ENCODE data around the gene SS18L1.

Gene SS18L1

DNA sequence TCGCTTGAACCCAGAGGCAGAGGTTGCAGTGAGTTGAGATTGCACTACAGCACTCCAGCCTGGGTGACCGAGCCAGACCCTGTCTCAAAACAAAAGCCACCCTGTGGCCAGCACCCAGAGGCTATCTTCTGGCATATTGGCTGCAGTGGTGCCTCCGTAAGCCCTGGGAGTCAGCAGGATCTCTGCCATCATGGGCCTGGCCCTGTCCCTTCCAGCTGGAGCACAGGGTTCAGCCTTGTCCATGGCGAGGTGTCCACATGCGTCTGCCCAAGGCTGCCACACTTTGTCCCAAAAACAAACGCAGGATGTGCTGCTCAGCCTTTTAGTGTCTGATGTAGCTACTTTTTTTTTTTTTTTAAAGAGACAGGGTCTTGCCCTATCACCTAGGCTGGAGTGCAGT, 23.9 kb downstream of the SS18L1 start:
- no peak for DNase-seq (ENCODE audit: low read depth)
- no peak overlapping the region for H3K4me3 ChIP-seq (ENCODE audit: low read depth, low read length)
- TF ChIP-seq, protein P1, sequence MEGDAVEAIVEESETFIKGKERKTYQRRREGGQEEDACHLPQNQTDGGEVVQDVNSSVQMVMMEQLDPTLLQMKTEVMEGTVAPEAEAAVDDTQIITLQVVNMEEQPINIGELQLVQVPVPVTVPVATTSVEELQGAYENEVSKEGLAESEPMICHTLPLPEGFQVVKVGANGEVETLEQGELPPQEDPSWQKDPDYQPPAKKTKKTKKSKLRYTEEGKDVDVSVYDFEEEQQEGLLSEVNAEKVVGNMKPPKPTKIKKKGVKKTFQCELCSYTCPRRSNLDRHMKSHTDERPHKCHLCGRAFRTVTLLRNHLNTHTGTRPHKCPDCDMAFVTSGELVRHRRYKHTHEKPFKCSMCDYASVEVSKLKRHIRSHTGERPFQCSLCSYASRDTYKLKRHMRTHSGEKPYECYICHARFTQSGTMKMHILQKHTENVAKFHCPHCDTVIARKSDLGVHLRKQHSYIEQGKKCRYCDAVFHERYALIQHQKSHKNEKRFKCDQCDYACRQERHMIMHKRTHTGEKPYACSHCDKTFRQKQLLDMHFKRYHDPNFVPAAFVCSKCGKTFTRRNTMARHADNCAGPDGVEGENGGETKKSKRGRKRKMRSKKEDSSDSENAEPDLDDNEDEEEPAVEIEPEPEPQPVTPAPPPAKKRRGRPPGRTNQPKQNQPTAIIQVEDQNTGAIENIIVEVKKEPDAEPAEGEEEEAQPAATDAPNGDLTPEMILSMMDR (IDR thresholded peaks at IDR 0.05; ENCODE audit: insufficient read depth, low read depth, low read length, missing control alignments): no peak

DNA sequence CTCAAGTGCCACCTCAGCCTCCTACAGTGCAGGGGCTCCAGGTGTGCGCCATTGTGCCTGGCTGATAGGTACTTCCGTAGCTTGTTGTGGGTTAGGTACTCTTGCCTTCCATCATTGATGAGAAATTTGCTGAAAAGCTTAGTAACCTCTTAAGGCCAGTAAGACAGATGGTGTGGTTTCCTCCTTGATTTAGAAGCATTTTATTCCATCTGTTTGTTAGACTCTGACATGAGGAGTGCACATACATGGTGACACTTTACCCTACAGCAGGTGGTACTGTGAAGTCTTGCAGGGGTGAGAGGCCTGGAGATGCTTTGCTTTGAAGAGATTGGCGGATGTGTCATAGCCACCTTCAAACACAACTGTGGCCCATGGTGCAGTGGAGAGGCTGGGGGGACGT, 24.5 kb downstream of the SS18L1 start:
- no peak overlapping the region for H3K4me3 ChIP-seq (ENCODE audit: low read depth, low read length)
- DNase-seq (ENCODE audit: low read depth): no peak
- TF ChIP-seq, protein P1 (IDR thresholded peaks at IDR 0.05; ENCODE audit: insufficient read depth, low read depth, low read length, missing control alignments): no peak

DNA sequence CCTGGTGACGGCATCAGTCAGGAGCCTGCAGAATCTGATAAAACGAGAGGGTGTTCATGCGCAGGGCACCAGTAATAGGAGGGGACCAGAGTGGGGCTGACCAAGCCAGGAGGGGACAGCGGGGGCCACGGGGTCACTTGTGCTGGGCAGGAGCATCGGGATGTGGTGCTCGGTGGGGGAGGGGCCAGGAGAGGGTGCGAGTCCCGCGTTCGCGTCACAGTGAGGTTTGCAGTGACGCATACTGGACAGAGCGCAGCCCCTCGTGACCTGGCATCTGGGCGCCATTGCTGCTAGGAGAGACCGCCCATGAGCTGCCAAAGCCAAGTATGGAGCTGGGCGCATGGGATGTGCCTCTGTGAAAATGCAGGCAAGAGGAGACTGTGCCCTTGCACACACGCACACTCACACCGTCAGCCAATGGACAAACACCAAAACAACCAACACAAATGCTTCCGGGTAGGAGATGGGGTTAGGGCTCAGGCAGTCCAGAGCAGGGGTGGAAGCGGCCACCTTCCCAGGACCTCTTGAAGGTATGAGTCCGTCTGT, 25.4 kb downstream of the SS18L1 start:
- DNase-seq (ENCODE audit: low read depth): no peak
- H3K4me3 ChIP-seq (ENCODE audit: low read depth, low read length): no peak overlapping the region
- TF ChIP-seq, protein P1 (IDR thresholded peaks at IDR 0.05; ENCODE audit: insufficient read depth, low read depth, low read length, missing control alignments): no peak

DNA sequence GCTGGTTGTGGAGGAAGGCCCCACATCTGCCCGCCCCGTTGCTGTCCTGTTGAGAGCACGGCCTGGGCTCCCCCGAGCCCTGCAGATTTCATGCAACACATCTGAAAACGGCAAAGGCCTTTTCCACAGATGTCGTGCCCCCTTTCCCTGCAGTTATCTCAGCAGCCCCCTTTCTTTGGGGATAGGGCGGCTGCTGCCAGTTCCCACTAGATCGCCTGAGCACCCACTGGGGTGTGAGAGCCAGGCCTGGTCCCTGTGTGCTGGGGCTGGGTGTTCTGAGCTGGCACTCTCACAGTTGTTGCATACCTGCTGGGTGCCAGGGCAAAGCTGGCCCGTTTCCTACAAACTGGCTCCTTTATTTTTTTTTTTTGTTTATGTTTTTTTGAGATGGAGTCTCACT, 27.0 kb downstream of the SS18L1 start:
- TF ChIP-seq, protein P1 (IDR thresholded peaks at IDR 0.05; ENCODE audit: insufficient read depth, low read depth, low read length, missing control alignments): no peak
- DNase-seq (ENCODE audit: low read depth): no peak
- no peak overlapping the region for H3K4me3 ChIP-seq (ENCODE audit: low read depth, low read length)

DNA sequence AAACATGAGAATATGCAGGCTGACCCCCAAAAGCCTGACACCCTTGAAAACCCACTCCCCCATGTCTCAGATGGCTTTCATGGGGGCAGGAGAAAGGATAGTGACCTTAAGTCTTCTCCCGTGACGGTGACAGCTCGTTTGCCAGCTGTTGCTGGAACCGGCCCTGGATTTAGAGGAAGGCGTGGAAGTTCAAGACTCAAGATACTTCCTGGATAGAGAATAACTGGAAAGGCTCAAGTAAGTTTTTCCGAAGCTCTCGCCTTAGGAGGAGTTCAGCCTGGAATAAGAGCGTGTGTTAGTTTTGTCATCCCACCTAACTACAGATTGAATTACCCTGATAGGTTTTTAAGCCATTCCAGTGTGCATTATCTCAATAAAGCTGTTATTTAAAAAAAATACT, 27.7 kb downstream of the SS18L1 start:
- TF ChIP-seq, protein P1 (IDR thresholded peaks at IDR 0.05; ENCODE audit: insufficient read depth, low read depth, low read length, missing control alignments): no peak
- no peak for DNase-seq (ENCODE audit: low read depth)
- no peak overlapping the region for H3K4me3 ChIP-seq (ENCODE audit: low read depth, low read length)

DNA sequence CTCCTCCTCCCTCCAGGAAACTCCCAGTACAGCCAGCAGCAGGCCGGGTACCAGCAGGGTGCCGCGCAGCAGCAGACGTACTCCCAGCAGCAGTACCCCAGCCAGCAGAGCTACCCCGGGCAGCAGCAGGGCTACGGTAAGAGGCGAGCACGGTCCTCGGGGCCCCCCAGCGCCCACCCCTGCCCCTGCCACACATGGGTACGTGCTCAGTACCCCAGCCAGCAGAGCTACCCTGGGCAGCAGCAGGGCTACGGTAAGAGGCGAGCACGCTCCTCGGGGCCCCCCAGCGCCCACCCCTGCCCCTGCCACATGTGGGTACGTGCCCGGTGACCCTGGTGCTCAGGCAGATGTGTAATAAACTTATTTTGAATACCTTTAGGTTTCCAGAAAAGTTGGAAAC, 29.1 kb downstream of the SS18L1 start:
- TF ChIP-seq, protein P1 (IDR thresholded peaks at IDR 0.05; ENCODE audit: insufficient read depth, low read depth, low read length, missing control alignments): no peak
- no peak overlapping the region for H3K4me3 ChIP-seq (ENCODE audit: low read depth, low read length)
- no peak for DNase-seq (ENCODE audit: low read depth)

Data from GM12865 (cell line).